Naive thymus-derived CD4-positive, alpha-beta T cell (primary cell): ENCODE data around the gene MCMBP. TPM values are rescaled to one million over a fixed set of nuclear protein-coding genes. Genes with fewer than 3 reads are reported as not detected.

Source experiments
- ATAC-seq: fragments of 150-1000 bp; cut with Tn5 transposase; 2 replicates; pipeline ENCODE4 v1.10.0; 2021; ENCODE audit warnings: mild to moderate bottlenecking, moderate library complexity
- CTCF ChIA-PET: fragments of 350-600 bp; sonication (Branson Sonifier 250); formaldehyde crosslinking; loops from one replicate; lab custom pipeline; 2021; ENCODE audit warnings: antibody characterized with exemption; lab: Charles Lee
- POLR2A ChIA-PET: fragments of 350-600 bp; sonication (Branson Sonifier 250); formaldehyde crosslinking; loops from one replicate; lab custom pipeline; 2021; ENCODE audit warnings: antibody characterized with exemption, inconsistent platforms; lab: Charles Lee
- DNase-seq, 9 donors: peaks; one replicate each; pipeline versions ENCODE4 v3.0.0 to v3.0.0-alpha.2; 2020 to 2022; ENCODE audit warnings: mixed read lengths in 1 of 9
- H3K27ac ChIP-seq: one replicate; pipeline ENCODE4 v1.7.0; 2013; ENCODE audit warnings: mild to moderate bottlenecking, low read depth, low read length, moderate library complexity
- H3K27me3 ChIP-seq, 2 donors: one replicate each; pipeline ENCODE4 v1.7.0; 2013; ENCODE audit warnings: low read length in 2 of 2, mild to moderate bottlenecking in 2 of 2, moderate library complexity in 2 of 2; ENCODE audit not compliant: control insufficient read depth in 2 of 2, insufficient read depth in 2 of 2
- H3K36me3 ChIP-seq, 3 experiments: 1 replicate in 2 of 3; 2 replicates in 1 of 3; pipeline ENCODE4 v1.7.0; 2013; ENCODE audit warnings: low read length in 3 of 3, mild to moderate bottlenecking in 3 of 3, moderate library complexity in 1 of 3; ENCODE audit not compliant: insufficient read depth in 3 of 3, control insufficient read depth in 2 of 3
- H3K4me1 ChIP-seq, 2 donors: one replicate each; pipeline ENCODE4 v1.7.0; 2013; ENCODE audit warnings: low read length in 2 of 2, mild to moderate bottlenecking in 2 of 2, moderate library complexity in 1 of 2; ENCODE audit not compliant: control insufficient read depth in 2 of 2, insufficient read depth in 2 of 2
- H3K4me3 ChIP-seq: 2 replicates; pipeline ENCODE4 v1.7.0; 2013; ENCODE audit warnings: mild to moderate bottlenecking, low read length
- H3K9me3 ChIP-seq, 3 experiments: 1 replicate in 2 of 3; 2 replicates in 1 of 3; pipeline ENCODE4 v1.7.0; 2013; ENCODE audit warnings: low read length in 3 of 3; ENCODE audit not compliant: control insufficient read depth in 2 of 3
- H3K27ac Mint-ChIP-seq, 9 donors: one replicate each; pipeline ENCODE4 v1.8.0; 2020 to 2022; ENCODE audit warnings: mixed read lengths in 9 of 9, mild to moderate bottlenecking in 8 of 9, moderate library complexity in 5 of 9, inconsistent platforms in 2 of 9
- H3K27me3 Mint-ChIP-seq, 5 donors: one replicate each; pipeline ENCODE4 v1.8.0; 2021 to 2022; ENCODE audit warnings: mixed read lengths in 5 of 5, mild to moderate bottlenecking in 1 of 5
- H3K36me3 Mint-ChIP-seq, 5 donors: one replicate each; pipeline ENCODE4 v1.8.0; 2020 to 2022; ENCODE audit warnings: mixed read lengths in 5 of 5, mild to moderate bottlenecking in 3 of 5, inconsistent platforms in 1 of 5
- H3K4me1 Mint-ChIP-seq, 7 donors: one replicate each; pipeline ENCODE4 v1.8.0; 2020 to 2022; ENCODE audit warnings: mixed read lengths in 7 of 7, mild to moderate bottlenecking in 3 of 7, inconsistent platforms in 1 of 7
- H3K4me3 Mint-ChIP-seq, 10 donors: one replicate each; pipeline ENCODE4 v1.8.0; 2020 to 2022; ENCODE audit warnings: mild to moderate bottlenecking in 10 of 10, mixed read lengths in 10 of 10, moderate library complexity in 6 of 10, inconsistent platforms in 2 of 10
- H3K9me3 Mint-ChIP-seq, 11 donors: one replicate each; pipeline ENCODE4 v1.8.0; 2020 to 2022; ENCODE audit warnings: mixed read lengths in 11 of 11, mild to moderate bottlenecking in 4 of 11, inconsistent platforms in 1 of 11, moderate library complexity in 1 of 11
- intact Hi-C, 2 donors: fragments of 100-400 bp; cut with micrococcal nuclease; formaldehyde crosslinking; loops; one replicate each; pipeline ENCODE4 v1.15.1; 2023
- polyA plus RNA-seq, 2 donors: library from polyadenylated mRNA; unstranded; fragments of 300-500 nt; fragmentation: Illumina TruSeq; gene quantifications; one replicate each; pipeline ENCODE4 v1.2.3, GENCODE V29; 2021
- total RNA-seq, 6 experiments: library from RNA in 5 of 6; stranded (reverse) in 5 of 6; gene quantifications; 1 replicate in 5 of 6; 2 replicates in 1 of 6; pipeline ENCODE4 v1.2.3 and lab custom pipeline; 2021 to 2026

MCMBP gene
- total and polyA plus RNA-seq, 7 experiments from 2014 or later, result 30.5 to 82.8 (median 46.0) TPM

GRCh38 chr10:119852822-119853221, 19.8 kb downstream of the MCMBP start:
- H3K36me3 Mint-ChIP-seq, result peaks cover 3 to 34% (median 22%) of the 10 kb centered on the region in 5 donors
- H3K27ac Mint-ChIP-seq, result no peak overlapping the region
- no peaks in the 10 kb centered on the region for H3K27me3 ChIP-seq
- CTCF ChIA-PET, result interaction anchor here (0.9 to 1.0 kb wide), 3 partner anchors 9 to 244 kb away, joined by 3 to 4 read pairs (median 3); no protein-coding TSS in a partner anchor
- ATAC-seq, result no peak
- H3K4me3 Mint-ChIP-seq, result no peak overlapping the region
- POLR2A ChIA-PET, result no interaction called here
- peaks cover 0 to 5% (median 0%) of the 10 kb centered on the region in 7 donors for H3K4me1 Mint-ChIP-seq
- no peak overlapping the region for H3K27ac ChIP-seq
- H3K36me3 ChIP-seq, result peaks cover 6 to 55% (median 8%) of the 10 kb centered on the region in 3 experiments
- H3K4me1 ChIP-seq, result no peaks in the 10 kb centered on the region
- no peaks in the 10 kb centered on the region for H3K9me3 Mint-ChIP-seq
- no peak for DNase-seq
- H3K27me3 Mint-ChIP-seq, result no peaks in the 10 kb centered on the region
- intact Hi-C loops, result loop anchor here in 1 of 2 donors (10.0 kb wide), 1 partner anchor 482 kb away; no protein-coding TSS in a partner anchor
- no peak overlapping the region for H3K4me3 ChIP-seq
- no peaks in the 10 kb centered on the region for H3K9me3 ChIP-seq

DNA sequence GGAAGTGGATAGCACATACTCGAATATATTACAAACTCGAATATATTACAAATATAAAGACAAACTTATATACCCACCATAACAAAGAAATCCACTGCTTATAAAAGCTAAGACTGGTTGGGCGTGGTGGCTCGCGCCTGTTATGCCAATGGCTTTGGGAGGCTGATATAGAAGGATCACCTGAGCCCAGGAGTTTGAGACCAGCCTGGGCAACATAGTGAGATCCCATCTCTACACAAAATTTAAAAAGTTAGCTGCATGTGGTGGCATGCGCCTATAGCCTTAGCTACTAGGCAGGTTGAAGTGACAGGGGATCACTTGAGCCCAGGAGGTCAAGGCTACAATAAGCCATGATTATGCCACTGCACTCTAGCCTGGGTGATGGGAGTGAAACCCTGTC, 20.4 kb downstream of the MCMBP start:
- CTCF ChIA-PET, result interaction anchor here (0.9 to 1.0 kb wide), 3 partner anchors 10 to 243 kb away, joined by 3 to 4 read pairs (median 3); no protein-coding TSS in a partner anchor
- H3K27ac Mint-ChIP-seq, result peak overlapping the region in 1 of 9 donors; percentile 32

GRCh38 chr10:119849944-119850343, 22.7 kb downstream of the MCMBP start:
- H3K4me1 Mint-ChIP-seq, result peaks cover 0 to 10% (median 0%) of the 10 kb centered on the region in 7 donors
- no peak overlapping the region for H3K4me3 ChIP-seq
- H3K4me3 Mint-ChIP-seq, result no peak overlapping the region
- ATAC-seq (no peak), DNase-seq (no peak)
- no peaks in the 10 kb centered on the region for H3K27me3 Mint-ChIP-seq
- H3K36me3 ChIP-seq, result peaks cover 20 to 65% (median 20%) of the 10 kb centered on the region in 3 experiments
- H3K36me3 Mint-ChIP-seq, result peaks cover 6 to 43% (median 30%) of the 10 kb centered on the region in 5 donors
- H3K9me3 Mint-ChIP-seq, result no peaks in the 10 kb centered on the region
- H3K27ac ChIP-seq, result no peak overlapping the region
- no peaks in the 10 kb centered on the region for H3K4me1 ChIP-seq
- H3K27me3 ChIP-seq, result no peaks in the 10 kb centered on the region
- CTCF ChIA-PET, result no interaction called here
- no peaks in the 10 kb centered on the region for H3K9me3 ChIP-seq
- H3K27ac Mint-ChIP-seq, result peak overlapping the region in 3 of 9 donors; percentile 32 to 76 (median 42)
- intact Hi-C loops, result loop anchor here in 1 of 2 donors (10.0 kb wide), 1 partner anchor 485 kb away; no protein-coding TSS in a partner anchor
- POLR2A ChIA-PET, result interaction anchor here (0.6 kb wide), 1 partner anchor 145 kb away, joined by 4 read pairs; no protein-coding TSS in a partner anchor

More for the DNA sequence above, 20.4 kb downstream of the MCMBP start:
- Histone ChIP-seq H3K4me3 (no peak overlapping the region), H3K4me1 (no peaks in the 10 kb centered on the region), H3K27me3 (no peaks in the 10 kb centered on the region), H3K9me3 (no peaks in the 10 kb centered on the region), H3K27ac (no peak overlapping the region), H3K36me3 (peaks cover 9 to 57% (median 9%) of the 10 kb centered on the region in 3 experiments)
- DNase-seq (no peak), ATAC-seq (no peak)
- Mint-ChIP-seq H3K27me3 (no peaks in the 10 kb centered on the region), H3K4me3 (no peak overlapping the region), H3K4me1 (peaks cover 0 to 5% (median 0%) of the 10 kb centered on the region in 7 donors), H3K9me3 (no peaks in the 10 kb centered on the region), H3K36me3 (peaks cover 3 to 35% (median 22%) of the 10 kb centered on the region in 5 donors)
- POLR2A ChIA-PET, result no interaction called here
- intact Hi-C loops, result loop anchor here in 1 of 2 donors (10.0 kb wide), 1 partner anchor 483 kb away; no protein-coding TSS in a partner anchor

DNA sequence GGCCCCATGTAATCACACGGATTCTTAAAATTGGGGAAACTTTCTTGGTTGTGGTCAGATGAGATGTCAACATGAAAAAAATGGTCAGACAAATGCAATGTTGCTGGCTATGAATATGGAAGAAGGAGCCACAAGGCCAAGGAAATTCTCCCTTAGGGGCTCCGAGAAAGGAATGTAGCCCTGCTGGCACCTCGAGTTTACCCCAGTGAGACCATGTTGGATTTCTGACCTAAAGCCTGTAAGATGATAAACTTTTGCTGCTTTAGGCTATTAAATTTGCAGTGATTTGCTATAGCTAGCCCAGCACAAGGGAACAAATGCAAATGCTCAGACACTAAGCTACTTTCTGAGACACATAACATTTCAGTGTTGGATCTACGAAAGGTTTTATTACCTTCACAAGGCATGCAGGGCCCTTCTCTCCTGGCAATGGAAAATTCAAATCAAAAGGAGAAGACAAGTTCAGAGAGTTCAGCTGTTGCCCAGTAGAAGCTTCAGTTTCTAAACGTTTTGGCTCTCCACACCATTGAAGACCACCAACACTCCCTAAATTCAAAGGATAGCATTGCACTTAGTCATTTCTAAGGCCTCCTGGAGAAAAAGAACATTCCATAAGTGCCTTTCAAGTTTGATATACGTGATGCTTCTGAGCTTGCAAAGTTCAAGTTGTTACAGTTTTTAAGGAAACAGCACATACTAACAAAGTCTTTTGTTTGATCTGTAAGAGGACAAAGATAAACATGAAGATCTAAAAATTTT, 23.4 kb downstream of the MCMBP start:
- no peak overlapping the region for H3K4me3 ChIP-seq
- ATAC-seq (no peak), DNase-seq (no peak)
- ChIA-PET CTCF (interaction anchor here (1.0 kb wide), 1 partner anchor 12 kb away, joined by 3 read pairs; no protein-coding TSS in a partner anchor), POLR2A (interaction anchor here (0.6 kb wide), 1 partner anchor 144 kb away, joined by 4 read pairs; no protein-coding TSS in a partner anchor)
- H3K27ac ChIP-seq, result no peak overlapping the region
- no peaks in the 10 kb centered on the region for H3K4me1 ChIP-seq
- H3K9me3 ChIP-seq, result no peaks in the 10 kb centered on the region
- Mint-ChIP-seq H3K4me1 (peaks cover 0 to 10% (median 0%) of the 10 kb centered on the region in 7 donors), H3K27ac (no peak overlapping the region), H3K9me3 (no peaks in the 10 kb centered on the region), H3K4me3 (no peak overlapping the region), H3K36me3 (peaks cover 5 to 49% (median 36%) of the 10 kb centered on the region in 5 donors), H3K27me3 (no peaks in the 10 kb centered on the region)
- H3K27me3 ChIP-seq, result no peaks in the 10 kb centered on the region
- intact Hi-C loops, result no loop called here
- H3K36me3 ChIP-seq, result peaks cover 24 to 72% (median 28%) of the 10 kb centered on the region in 3 experiments

- Histone ChIP-seq H3K27me3 (no peaks in the 10 kb centered on the region), H3K9me3 (no peaks in the 10 kb centered on the region), H3K4me1 (no peaks in the 10 kb centered on the region), H3K27ac (no peak overlapping the region), H3K4me3 (no peak overlapping the region), H3K36me3 (peaks cover 38 to 87% (median 49%) of the 10 kb centered on the region in 3 experiments)
- peak; percentile 34 for ATAC-seq
- Mint-ChIP-seq H3K4me1 (peaks cover 0 to 10% (median 0%) of the 10 kb centered on the region in 7 donors), H3K27me3 (no peaks in the 10 kb centered on the region), H3K9me3 (no peaks in the 10 kb centered on the region), H3K4me3 (no peak overlapping the region), H3K27ac (no peak overlapping the region), H3K36me3 (peaks cover 17 to 59% (median 41%) of the 10 kb centered on the region in 5 donors)
- ChIA-PET CTCF (interaction anchor here (0.7 kb wide), 1 partner anchor 57 kb away, joined by 3 read pairs; no protein-coding TSS in a partner anchor), POLR2A (no interaction called here)
- no peak for DNase-seq
- intact Hi-C loops, result no loop called here
Observed at GRCh38 chr10:119845656-119846055, 27.0 kb downstream of the MCMBP start.

DNA sequence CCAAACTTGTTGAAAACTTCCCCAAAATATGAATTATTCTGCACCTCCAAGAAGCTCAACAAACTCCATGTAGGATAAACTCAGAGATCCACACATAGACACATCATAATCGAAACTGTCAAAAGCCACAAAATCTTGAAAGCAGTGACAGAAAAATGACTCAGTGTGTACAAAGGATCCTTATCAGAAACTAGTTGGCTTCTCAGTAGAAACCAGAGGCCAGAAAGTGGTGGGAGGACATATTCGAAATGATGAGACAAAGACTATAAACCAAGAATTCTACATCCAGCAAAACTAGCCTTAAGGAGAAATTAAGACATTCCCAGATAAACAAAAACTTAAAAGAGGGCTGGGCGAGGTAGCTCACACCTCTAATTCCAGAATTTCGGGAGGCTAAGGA, 38.5 kb downstream of the MCMBP start:
- Histone ChIP-seq H3K36me3 (peaks cover 25 to 79% (median 29%) of the 10 kb centered on the region in 3 experiments), H3K27ac (no peak overlapping the region), H3K9me3 (no peaks in the 10 kb centered on the region), H3K4me3 (no peak overlapping the region), H3K4me1 (no peaks in the 10 kb centered on the region), H3K27me3 (no peaks in the 10 kb centered on the region)
- ChIA-PET CTCF (no interaction called here), POLR2A (no interaction called here)
- Mint-ChIP-seq H3K27ac (peak overlapping the region; percentile 22 to 85 (median 78)), H3K36me3 (peaks cover 4 to 52% (median 43%) of the 10 kb centered on the region in 5 donors), H3K27me3 (no peaks in the 10 kb centered on the region), H3K4me3 (peak overlapping the region in 1 of 10 donors; percentile 47), H3K9me3 (peaks cover 0 to 3% (median 0%) of the 10 kb centered on the region in 11 donors), H3K4me1 (peaks cover 0 to 18% (median 8%) of the 10 kb centered on the region in 7 donors)
- DNase-seq (no peak), ATAC-seq (no peak)
- intact Hi-C loops, result loop anchor here in 1 of 2 donors (5.0 kb wide), 1 partner anchor 772 kb away; no protein-coding TSS in a partner anchor
